Mesenchymal stem cell (in vitro differentiated cells and primary cell): ENCODE results near the gene KRTAP4-4.

Source experiments
- DNase-seq: peaks from one replicate; pipeline ENCODE4 v3.0.0-alpha.2; 2013
- H2AFZ ChIP-seq: one replicate; pipeline ENCODE4 v1.6.1; 2013; ENCODE audit warnings: low read depth, mild to moderate bottlenecking, control low read depth, inconsistent platforms, low read length, moderate library complexity
- H2AK5ac ChIP-seq: 2 replicates; pipeline ENCODE4 v1.6.1; 2013; ENCODE audit warnings: low read length, moderate library complexity, mild to moderate bottlenecking, inconsistent platforms; ENCODE audit not compliant: severe bottlenecking
- H2BK120ac ChIP-seq: one replicate; pipeline ENCODE4 v1.6.1; 2013; ENCODE audit warnings: low read depth, mild to moderate bottlenecking, inconsistent platforms, low read length, moderate library complexity
- H2BK12ac ChIP-seq, 2 experiments: one replicate each; pipeline ENCODE4 v1.6.1; 2013; ENCODE audit warnings: inconsistent platforms in 2 of 2, low read length in 2 of 2, mild to moderate bottlenecking in 2 of 2, moderate library complexity in 2 of 2, control low read depth in 1 of 2
- H2BK15ac ChIP-seq: one replicate; pipeline ENCODE4 v1.6.1; 2013; ENCODE audit warnings: mild to moderate bottlenecking, low read depth, inconsistent platforms; ENCODE audit not compliant: poor library complexity, severe bottlenecking
- H2BK5ac ChIP-seq: 2 replicates; pipeline ENCODE4 v1.6.1; 2013; ENCODE audit warnings: low read depth, mild to moderate bottlenecking, low read length, control low read depth, inconsistent platforms; ENCODE audit not compliant: poor library complexity, severe bottlenecking
- H3K14ac ChIP-seq, 2 experiments: one replicate each; pipeline ENCODE4 v1.6.1; 2013; ENCODE audit warnings: inconsistent platforms in 2 of 2, low read length in 2 of 2, control low read depth in 1 of 2, mild to moderate bottlenecking in 1 of 2, moderate library complexity in 1 of 2
- H3K18ac ChIP-seq, 2 experiments: one replicate each; pipeline ENCODE4 v1.6.1; 2013; ENCODE audit warnings: inconsistent platforms in 2 of 2, low read length in 2 of 2, control low read depth in 1 of 2, low read depth in 1 of 2, mild to moderate bottlenecking in 1 of 2
- H3K23ac ChIP-seq, 2 experiments: one replicate each; pipeline ENCODE4 v1.6.1; 2013; ENCODE audit warnings: inconsistent platforms in 2 of 2, low read length in 2 of 2, mild to moderate bottlenecking in 2 of 2, moderate library complexity in 2 of 2, control low read depth in 1 of 2
- H3K27ac ChIP-seq: 2 replicates; pipeline ENCODE4 v1.5.1; 2013; ENCODE audit warnings: mild to moderate bottlenecking, moderate library complexity, low read length, control low read depth, inconsistent platforms; ENCODE audit not compliant: poor library complexity, severe bottlenecking
- H3K27me3 ChIP-seq, 2 experiments: 2 replicates each; pipeline versions ENCODE4 v1.6.1 to v1.7.0; 2013; ENCODE audit warnings: low read length in 2 of 2, mild to moderate bottlenecking in 2 of 2, moderate library complexity in 2 of 2, control low read depth in 1 of 2, inconsistent platforms in 1 of 2; ENCODE audit not compliant: control insufficient read depth in 1 of 2, insufficient read depth in 1 of 2
- H3K36me3 ChIP-seq, 2 experiments: 2 replicates each; pipeline versions ENCODE4 v1.6.1 to v1.7.0; 2013; ENCODE audit warnings: low read length in 2 of 2, control low read depth in 1 of 2, inconsistent platforms in 1 of 2, low read depth in 1 of 2, mild to moderate bottlenecking in 1 of 2; ENCODE audit not compliant: insufficient read depth in 2 of 2, control insufficient read depth in 1 of 2
- H3K4ac ChIP-seq, 2 experiments: one replicate each; pipeline ENCODE4 v1.6.1; 2013; ENCODE audit warnings: inconsistent platforms in 2 of 2, low read length in 2 of 2, mild to moderate bottlenecking in 2 of 2, moderate library complexity in 2 of 2, control low read depth in 1 of 2, low read depth in 1 of 2
- H3K4me1 ChIP-seq: 2 replicates; pipeline ENCODE4 v1.6.1; 2013; ENCODE audit warnings: low read depth, low read length, control low read depth; ENCODE audit not compliant: control insufficient read depth, insufficient read depth
- H3K4me2 ChIP-seq: 2 replicates; pipeline ENCODE4 v1.6.1; 2013; ENCODE audit warnings: low read length, mild to moderate bottlenecking, inconsistent platforms; ENCODE audit not compliant: poor library complexity, severe bottlenecking
- H3K4me3 ChIP-seq, 2 experiments: 2 replicates each; pipeline versions ENCODE4 v1.5.1 to v1.7.0; 2013; ENCODE audit warnings: low read length in 2 of 2, mild to moderate bottlenecking in 2 of 2, control low read depth in 1 of 2, low read depth in 1 of 2; ENCODE audit not compliant: insufficient read depth in 1 of 2
- H3K79me1 ChIP-seq: replicated peaks from 2 replicates; pipeline ENCODE4 v1.6.1; 2013; ENCODE audit warnings: mild to moderate bottlenecking, control low read depth, low read length, inconsistent platforms; ENCODE audit not compliant: poor library complexity, severe bottlenecking
- H3K9ac ChIP-seq: 2 replicates; pipeline ENCODE4 v1.7.0; 2013; ENCODE audit warnings: mild to moderate bottlenecking, low read length, moderate library complexity
- H3K9me3 ChIP-seq: 2 replicates; pipeline ENCODE4 v1.7.0; 2013; ENCODE audit warnings: mild to moderate bottlenecking, low read length; ENCODE audit not compliant: control insufficient read depth
- H4K8ac ChIP-seq: one replicate; pipeline ENCODE4 v1.6.1; 2013; ENCODE audit warnings: inconsistent platforms, mild to moderate bottlenecking, low read length, moderate library complexity
- H4K91ac ChIP-seq: one replicate; pipeline ENCODE4 v1.6.1; 2013; ENCODE audit warnings: mild to moderate bottlenecking, low read length, inconsistent platforms
- WGBS: methylation state at CpG from one replicate; pipeline ENCODE4 v1.1.7; 2013; ENCODE audit warnings: mixed read lengths; 5-methylcytosine and 5-hydroxymethylcytosine counted together

The KRTAP4-4 gene

GRCh38 chr17:41171886-41172285, 11.3 kb upstream of the KRTAP4-4 start:
- H4K8ac ChIP-seq: no peak overlapping the region
- WGBS: 90% methylated on average over 2 of the region's 2 CpGs

DNA sequence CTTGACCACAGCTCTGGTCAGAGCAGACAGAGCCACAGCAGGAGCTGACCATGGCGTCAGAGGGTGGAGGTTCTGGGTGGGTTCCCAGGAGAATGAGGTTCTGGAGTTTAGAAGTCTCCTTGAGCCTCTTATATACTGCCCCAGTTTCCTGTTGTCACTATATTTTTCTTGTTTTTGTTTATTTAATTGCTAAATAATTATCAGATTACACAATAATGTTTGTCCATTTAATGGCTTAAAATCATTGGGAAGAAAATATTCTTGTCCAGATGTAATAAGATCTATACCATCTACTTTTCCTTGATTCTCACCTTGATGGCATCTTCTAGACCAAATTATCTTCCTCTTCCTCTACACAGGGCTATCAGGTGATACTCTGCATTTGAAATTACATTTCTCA, 7.6 kb upstream of the KRTAP4-4 start, which contains the start of gene KRTAP4-3:
Gene KRTAP4-3 (minus strand): TSS at position 101 of the 400 bp plus-strand sequence. CDS start 49 bp downstream, at position 52.
- H3K27me3 ChIP-seq: no peaks in the 10 kb centered on the region
- no peak within 1 kb of the TSS for H3K18ac ChIP-seq
- H3K14ac ChIP-seq: no peak within 1 kb of the TSS
- H2BK12ac ChIP-seq: no peak within 1 kb of the TSS
- no peaks in the 10 kb centered on the region for H3K79me1 ChIP-seq
- H3K4me1 ChIP-seq: peaks cover 3% of the 10 kb centered on the region
- H3K4me3 ChIP-seq: no peak within 1 kb of the TSS
- no peak within 1 kb of the TSS for H3K27ac ChIP-seq
- DNase-seq: no peak
- H2BK120ac ChIP-seq: no peak within 1 kb of the TSS
- H2BK15ac ChIP-seq: no peak within 1 kb of the TSS
- no peak within 1 kb of the TSS for H3K4ac ChIP-seq
- H4K91ac ChIP-seq: no peak within 1 kb of the TSS
- H3K9me3 ChIP-seq: no peaks in the 10 kb centered on the region
- no peak within 1 kb of the TSS for H2BK5ac ChIP-seq
- no peak within 1 kb of the TSS for H3K9ac ChIP-seq
- H3K36me3 ChIP-seq: no peaks in the 10 kb centered on the region
- WGBS: no CpG with 5 or more reads among the region's 1 CpG
- H3K4me2 ChIP-seq: no peak within 1 kb of the TSS
- H4K8ac ChIP-seq: no peak within 1 kb of the TSS
- no peak within 1 kb of the TSS for H2AK5ac ChIP-seq
- H3K23ac ChIP-seq: no peak within 1 kb of the TSS
- H2AFZ ChIP-seq: no peak within 1 kb of the TSS

More at GRCh38 chr17:41171886-41172285, 11.3 kb upstream of the KRTAP4-4 start:
- H3K4me1 ChIP-seq: peaks cover 3% of the 10 kb centered on the region
- H3K27me3 ChIP-seq: no peaks in the 10 kb centered on the region
- H3K4me3 ChIP-seq: no peak overlapping the region
- H3K79me1 ChIP-seq: no peaks in the 10 kb centered on the region
- H2BK15ac ChIP-seq: no peak overlapping the region
- H4K91ac ChIP-seq: no peak overlapping the region
- H3K27ac ChIP-seq: no peak overlapping the region
- no peak overlapping the region for H3K4me2 ChIP-seq
- H2AK5ac ChIP-seq: no peak overlapping the region
- H2BK120ac ChIP-seq: no peak overlapping the region
- H3K4ac ChIP-seq: no peak overlapping the region
- no peak overlapping the region for H3K18ac ChIP-seq
- H3K9me3 ChIP-seq: no peaks in the 10 kb centered on the region
- H2BK5ac ChIP-seq: no peak overlapping the region
- H3K14ac ChIP-seq: no peak overlapping the region
- H3K36me3 ChIP-seq: no peaks in the 10 kb centered on the region
- H3K9ac ChIP-seq: no peak overlapping the region
- no peak overlapping the region for H3K23ac ChIP-seq
- H2AFZ ChIP-seq: no peak overlapping the region
- no peak for DNase-seq
- H2BK12ac ChIP-seq: no peak overlapping the region

DNA sequence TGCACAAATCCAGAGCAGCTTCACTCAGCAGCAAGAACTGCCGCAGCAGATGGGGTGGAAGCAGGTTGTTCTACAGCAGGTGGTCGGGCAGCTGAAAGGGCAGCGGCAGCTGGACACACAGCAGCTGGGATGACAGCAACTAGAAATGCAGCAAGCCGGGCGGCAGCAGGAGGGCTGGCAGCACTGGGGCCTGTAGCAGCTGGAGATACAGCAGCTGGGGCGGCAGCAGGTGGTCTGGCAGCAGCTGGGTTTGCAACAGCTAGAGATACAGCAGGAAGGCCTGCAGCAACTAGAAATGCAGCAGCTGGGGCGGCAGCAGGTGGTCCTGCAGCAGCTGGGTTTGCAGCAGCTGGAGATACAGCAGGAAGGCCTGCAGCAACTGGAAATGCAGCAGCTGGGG, 7.0 kb upstream of the KRTAP4-4 start:
- Histone ChIP-seq H3K14ac (no peak overlapping the region), H3K4ac (no peak overlapping the region), H3K36me3 (no peaks in the 10 kb centered on the region), H3K4me2 (no peak overlapping the region), H2BK12ac (no peak overlapping the region), H3K18ac (no peak overlapping the region), H3K4me3 (no peak overlapping the region), H2AK5ac (no peak overlapping the region), H2BK120ac (no peak overlapping the region), H3K9me3 (no peaks in the 10 kb centered on the region), H3K79me1 (no peaks in the 10 kb centered on the region), H3K9ac (no peak overlapping the region), H3K23ac (no peak overlapping the region), H4K91ac (no peak overlapping the region), H4K8ac (no peak overlapping the region), H3K4me1 (peaks cover 3% of the 10 kb centered on the region), H2BK15ac (no peak overlapping the region), H2AFZ (no peak overlapping the region), H3K27ac (no peak overlapping the region), H3K27me3 (no peaks in the 10 kb centered on the region), H2BK5ac (no peak overlapping the region)
- 92% methylated on average over 7 of the region's 7 CpGs for WGBS
- no peak for DNase-seq

DNA sequence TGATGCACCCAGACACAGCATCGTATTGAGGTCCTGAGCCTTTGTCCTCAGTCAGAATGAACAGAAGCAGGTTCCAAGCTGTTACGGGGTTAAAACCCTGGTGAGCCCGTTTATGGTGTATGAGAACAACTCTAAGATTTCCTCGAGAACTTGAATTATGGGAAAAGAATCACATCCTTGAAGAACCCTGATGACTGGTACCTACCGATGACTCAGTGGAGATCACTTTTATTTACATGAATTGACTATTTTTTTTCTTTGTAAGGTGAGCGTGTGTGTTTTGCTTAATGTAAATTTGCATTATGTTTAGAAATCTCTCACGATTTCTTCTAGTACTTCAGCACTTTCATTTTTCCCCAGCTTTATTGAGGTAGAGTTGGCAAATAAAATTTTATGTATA, 3.3 kb upstream of the KRTAP4-4 start:
- Histone ChIP-seq H2BK15ac (no peak overlapping the region), H3K9ac (no peak overlapping the region), H3K27ac (no peak overlapping the region), H3K36me3 (peaks cover 0 to 4% of the 10 kb centered on the region in 2 experiments), H3K4ac (no peak overlapping the region), H4K8ac (no peak overlapping the region), H3K4me1 (peaks cover 7% of the 10 kb centered on the region), H3K27me3 (no peaks in the 10 kb centered on the region), H3K9me3 (no peaks in the 10 kb centered on the region), H3K4me2 (no peak overlapping the region), H3K18ac (no peak overlapping the region), H2AFZ (no peak overlapping the region), H2AK5ac (no peak overlapping the region), H3K79me1 (no peaks in the 10 kb centered on the region), H3K23ac (no peak overlapping the region), H3K14ac (no peak overlapping the region), H3K4me3 (no peak overlapping the region), H2BK12ac (no peak overlapping the region), H2BK5ac (no peak overlapping the region), H4K91ac (no peak overlapping the region), H2BK120ac (no peak overlapping the region)
- DNase-seq: no peak
- WGBS: 82% methylated on average over 5 of the region's 7 CpGs
